ENCODE results near the gene PCED1B.
"Not testable (repeated sequence)": the region's sequence is repeated elsewhere in the genome, so short reads cannot be mapped to it uniquely, and the experiment has no call there.

Gene PCED1B

GRCh38 chr12:47160316-47161244 lies 81.2 kb downstream of the PCED1B start:
- H3K27me3 ChIP-seq (ENCODE audit: control insufficient read depth, insufficient read depth, low read length, poor library complexity, severe bottlenecking): no peaks in the 10 kb centered on the region

DNA sequence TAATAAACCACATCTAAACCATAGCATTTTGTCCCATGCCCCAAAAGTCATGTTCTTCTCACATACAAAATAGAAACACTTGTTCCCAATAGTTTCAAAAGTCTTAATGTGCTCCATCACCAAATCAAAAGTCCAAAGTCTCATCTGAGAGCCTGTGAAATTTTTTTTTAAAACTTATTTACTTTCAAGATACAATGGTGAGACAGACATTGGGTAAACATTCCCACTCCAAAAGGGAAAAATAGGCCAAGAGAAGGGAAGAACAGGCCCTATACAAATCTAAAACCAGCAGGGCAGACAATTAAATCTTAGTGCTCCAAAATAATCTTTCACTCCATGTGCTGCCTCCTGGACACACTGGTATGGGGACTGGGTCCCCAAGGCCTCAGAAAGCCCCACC lies 84.7 kb downstream of the PCED1B start:
- no peak overlapping the region for H3K27ac ChIP-seq (ENCODE audit: insufficient read depth, low read depth, low read length, poor library complexity, severe bottlenecking)
- no peaks in the 10 kb centered on the region for H3K9me3 ChIP-seq (ENCODE audit: control insufficient read depth, low read length)
- H3K4me1 ChIP-seq (ENCODE audit: control insufficient read depth, insufficient read depth, low read length): no peaks in the 10 kb centered on the region
- H3K27me3 ChIP-seq (ENCODE audit: control insufficient read depth, insufficient read depth, low read length, poor library complexity, severe bottlenecking): no peaks in the 10 kb centered on the region
- H3K4me3 ChIP-seq (ENCODE audit: insufficient read depth, low read depth, low read length): no peak overlapping the region
- H3K36me3 ChIP-seq (ENCODE audit: control insufficient read depth, insufficient read depth, low read length): no peaks in the 10 kb centered on the region

More at GRCh38 chr12:47160316-47161244, 81.2 kb downstream of the PCED1B start:
- H3K9me3 ChIP-seq (ENCODE audit: control insufficient read depth, low read length): no peaks in the 10 kb centered on the region
- H3K27ac ChIP-seq (ENCODE audit: insufficient read depth, low read depth, low read length, poor library complexity, severe bottlenecking): no peak overlapping the region
- 90 to 93% methylated on average over 2 of the region's 2 CpGs for WGBS, 2 experiments
- no peaks in the 10 kb centered on the region for H3K36me3 ChIP-seq (ENCODE audit: control insufficient read depth, insufficient read depth, low read length)
- H3K4me3 ChIP-seq (ENCODE audit: insufficient read depth, low read depth, low read length): no peak overlapping the region
- H3K4me1 ChIP-seq (ENCODE audit: control insufficient read depth, insufficient read depth, low read length): no peaks in the 10 kb centered on the region

- Histone ChIP-seq H3K27me3 (ENCODE audit: control insufficient read depth, insufficient read depth, low read length, poor library complexity, severe bottlenecking) (no peaks in the 10 kb centered on the region), H3K36me3 (ENCODE audit: control insufficient read depth, insufficient read depth, low read length) (no peaks in the 10 kb centered on the region), H3K4me1 (ENCODE audit: control insufficient read depth, insufficient read depth, low read length) (no peaks in the 10 kb centered on the region), H3K27ac (ENCODE audit: insufficient read depth, low read depth, low read length, poor library complexity, severe bottlenecking) (no peak overlapping the region), H3K9me3 (ENCODE audit: control insufficient read depth, low read length) (no peaks in the 10 kb centered on the region), H3K4me3 (ENCODE audit: insufficient read depth, low read depth, low read length) (no peak overlapping the region)
- WGBS, 2 experiments: 94 to 100% methylated on average over 2 of the region's 2 CpGs
These were observed 85.5 kb downstream of the PCED1B start for GRCh38 chr12:47164724-47165439.

GRCh38 chr12:47165934-47166333 lies 86.5 kb downstream of the PCED1B start:
- Histone ChIP-seq H3K4me1 (ENCODE audit: control insufficient read depth, insufficient read depth, low read length) (no peaks in the 10 kb centered on the region), H3K9me3 (ENCODE audit: control insufficient read depth, low read length) (no peaks in the 10 kb centered on the region), H3K27ac (ENCODE audit: insufficient read depth, low read depth, low read length, poor library complexity, severe bottlenecking) (no peak overlapping the region), H3K4me3 (ENCODE audit: insufficient read depth, low read depth, low read length) (no peak overlapping the region), H3K27me3 (ENCODE audit: control insufficient read depth, insufficient read depth, low read length, poor library complexity, severe bottlenecking) (no peaks in the 10 kb centered on the region), H3K36me3 (ENCODE audit: control insufficient read depth, insufficient read depth, low read length) (no peaks in the 10 kb centered on the region)
- WGBS, 2 experiments: 87 to 88% methylated on average over 5 of the region's 5 CpGs

DNA sequence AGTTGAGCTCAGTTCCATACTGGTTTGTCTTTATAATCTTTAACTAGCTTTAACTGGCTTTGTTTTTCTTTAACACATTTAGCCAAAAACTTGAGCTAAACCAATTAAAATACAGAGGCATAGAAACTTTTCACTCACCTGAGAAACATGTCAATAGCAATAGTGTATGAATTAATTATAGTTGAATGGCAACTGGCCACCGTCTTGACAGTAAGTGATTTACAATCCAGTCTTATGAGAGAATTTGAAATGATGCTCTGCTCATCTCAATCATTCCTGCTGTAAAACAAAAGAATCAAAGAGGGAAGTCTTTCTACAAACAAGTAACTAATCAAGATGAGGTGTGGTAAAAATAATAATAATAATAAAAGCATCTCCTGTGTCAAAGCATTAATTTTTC lies 86.9 kb downstream of the PCED1B start:
- WGBS, 2 experiments: no CpG with 5 or more reads among the region's 1 CpG
- no peaks in the 10 kb centered on the region for H3K27me3 ChIP-seq (ENCODE audit: control insufficient read depth, insufficient read depth, low read length, poor library complexity, severe bottlenecking)
- no peaks in the 10 kb centered on the region for H3K4me1 ChIP-seq (ENCODE audit: control insufficient read depth, insufficient read depth, low read length)
- no peaks in the 10 kb centered on the region for H3K36me3 ChIP-seq (ENCODE audit: control insufficient read depth, insufficient read depth, low read length)
- no peaks in the 10 kb centered on the region for H3K9me3 ChIP-seq (ENCODE audit: control insufficient read depth, low read length)
- no peak overlapping the region for H3K27ac ChIP-seq (ENCODE audit: insufficient read depth, low read depth, low read length, poor library complexity, severe bottlenecking)
- no peak overlapping the region for H3K4me3 ChIP-seq (ENCODE audit: insufficient read depth, low read depth, low read length)

DNA sequence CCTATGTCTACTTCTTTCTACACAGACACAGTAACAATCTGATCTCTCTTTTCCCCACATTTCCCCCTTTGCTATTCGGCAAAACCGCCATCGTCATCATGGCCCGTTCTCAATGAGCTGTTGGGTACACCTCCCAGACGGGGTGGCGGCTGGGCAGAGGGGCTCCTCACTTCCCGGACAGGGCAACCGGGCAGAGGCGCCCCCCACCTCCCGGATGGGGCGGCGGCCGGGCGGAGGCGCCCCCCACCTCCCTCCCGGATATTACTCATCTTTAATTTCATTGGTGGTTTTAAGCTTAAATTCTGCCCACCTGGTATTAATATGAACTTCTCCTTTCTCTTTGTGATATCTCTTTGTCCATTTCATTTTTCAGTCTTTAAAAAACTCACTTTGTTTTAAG lies 90.9 kb downstream of the PCED1B start:
- not testable (repeated sequence) for H3K9me3 ChIP-seq (ENCODE audit: control insufficient read depth, low read length); H3K4me1 ChIP-seq (ENCODE audit: control insufficient read depth, insufficient read depth, low read length); H3K27ac ChIP-seq (ENCODE audit: insufficient read depth, low read depth, low read length, poor library complexity, severe bottlenecking); H3K36me3 ChIP-seq (ENCODE audit: control insufficient read depth, insufficient read depth, low read length); H3K4me3 ChIP-seq (ENCODE audit: insufficient read depth, low read depth, low read length); H3K27me3 ChIP-seq (ENCODE audit: control insufficient read depth, insufficient read depth, low read length, poor library complexity, severe bottlenecking)
- WGBS, 2 experiments: 86 to 90% methylated on average over 16 of the region's 16 CpGs

GRCh38 chr12:47178014-47178413 lies 98.6 kb downstream of the PCED1B start:
- H3K9me3 ChIP-seq (ENCODE audit: control insufficient read depth, low read length): no peaks in the 10 kb centered on the region
- no peak overlapping the region for H3K27ac ChIP-seq (ENCODE audit: insufficient read depth, low read depth, low read length, poor library complexity, severe bottlenecking)
- no peaks in the 10 kb centered on the region for H3K4me1 ChIP-seq (ENCODE audit: control insufficient read depth, insufficient read depth, low read length)
- H3K4me3 ChIP-seq (ENCODE audit: insufficient read depth, low read depth, low read length): no peak overlapping the region
- no peaks in the 10 kb centered on the region for H3K36me3 ChIP-seq (ENCODE audit: control insufficient read depth, insufficient read depth, low read length)
- 94% methylated on average over 3 of the region's 3 CpGs for WGBS, 2 experiments
- H3K27me3 ChIP-seq (ENCODE audit: control insufficient read depth, insufficient read depth, low read length, poor library complexity, severe bottlenecking): no peaks in the 10 kb centered on the region

DNA sequence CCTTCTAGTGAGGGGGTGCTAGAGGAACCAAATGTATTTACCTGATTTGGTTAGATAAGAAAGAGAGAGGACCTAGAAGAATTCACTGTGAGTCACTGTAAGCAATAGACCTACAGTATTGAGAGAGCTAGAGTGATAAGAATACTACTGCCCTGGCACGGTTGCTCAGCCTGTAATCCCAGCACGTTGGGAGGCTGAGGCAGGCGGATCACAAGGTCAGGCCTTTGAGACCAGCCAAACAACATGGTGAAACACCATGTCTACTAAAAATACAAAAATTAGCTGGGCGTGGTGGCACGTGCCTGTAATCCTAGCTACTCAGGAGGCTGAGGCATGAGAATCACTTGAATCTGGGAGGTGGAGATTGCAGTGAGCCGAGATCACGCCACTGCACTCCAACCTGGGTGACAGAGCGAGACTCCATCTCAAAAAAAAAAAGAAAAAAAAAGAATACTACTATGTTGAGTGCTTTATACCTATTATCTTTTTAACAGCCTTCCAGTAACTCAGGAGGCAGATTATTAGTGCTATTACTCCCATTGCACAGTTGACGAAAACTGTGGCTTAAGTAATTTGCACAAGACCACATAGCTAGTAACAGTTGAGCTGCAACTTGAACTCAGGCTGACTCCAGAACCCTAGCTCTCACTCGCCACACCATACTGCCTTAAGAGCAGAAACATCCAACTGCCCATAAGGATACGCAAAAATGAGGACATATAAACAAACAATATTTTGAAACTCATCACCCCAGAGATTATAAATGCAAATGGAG lies 102.9 kb downstream of the PCED1B start:
- not testable (repeated sequence) for H3K36me3 ChIP-seq (ENCODE audit: control insufficient read depth, insufficient read depth, low read length); H3K27me3 ChIP-seq (ENCODE audit: control insufficient read depth, insufficient read depth, low read length, poor library complexity, severe bottlenecking); H3K4me3 ChIP-seq (ENCODE audit: insufficient read depth, low read depth, low read length); H3K4me1 ChIP-seq (ENCODE audit: control insufficient read depth, insufficient read depth, low read length); H3K27ac ChIP-seq (ENCODE audit: insufficient read depth, low read depth, low read length, poor library complexity, severe bottlenecking); H3K9me3 ChIP-seq (ENCODE audit: control insufficient read depth, low read length)
- 92 to 93% methylated on average over 9 to 10 of the region's 11 CpGs for WGBS, 2 experiments

GRCh38 chr12:47184229-47184628 lies 104.8 kb downstream of the PCED1B start:
- no peak overlapping the region for H3K4me3 ChIP-seq (ENCODE audit: insufficient read depth, low read depth, low read length)
- 91 to 92% methylated on average over 3 of the region's 3 CpGs for WGBS, 2 experiments
- H3K4me1 ChIP-seq (ENCODE audit: control insufficient read depth, insufficient read depth, low read length): no peaks in the 10 kb centered on the region
- no peaks in the 10 kb centered on the region for H3K27me3 ChIP-seq (ENCODE audit: control insufficient read depth, insufficient read depth, low read length, poor library complexity, severe bottlenecking)
- no peaks in the 10 kb centered on the region for H3K9me3 ChIP-seq (ENCODE audit: control insufficient read depth, low read length)
- no peak overlapping the region for H3K27ac ChIP-seq (ENCODE audit: insufficient read depth, low read depth, low read length, poor library complexity, severe bottlenecking)
- no peaks in the 10 kb centered on the region for H3K36me3 ChIP-seq (ENCODE audit: control insufficient read depth, insufficient read depth, low read length)

DNA sequence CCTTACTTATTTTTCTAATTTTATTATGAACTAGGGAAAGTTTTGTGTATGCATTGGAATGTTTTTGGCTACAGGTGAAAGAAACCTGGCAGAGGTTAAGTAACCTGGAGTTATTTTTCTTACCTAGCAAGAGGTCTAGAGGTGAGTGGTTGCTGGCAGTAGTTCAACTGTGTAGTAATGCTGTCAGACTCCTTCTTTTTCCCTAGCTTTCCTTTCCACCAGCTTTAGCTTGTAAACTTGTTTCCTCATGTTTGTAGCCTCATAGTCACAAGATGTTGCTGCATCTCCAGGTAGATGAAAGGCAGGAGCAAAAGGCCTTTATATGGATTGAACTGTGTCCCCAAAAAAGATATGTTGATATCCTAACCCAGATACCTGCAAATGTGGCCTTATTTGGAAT lies 105.4 kb downstream of the PCED1B start:
- Histone ChIP-seq H3K4me3 (ENCODE audit: insufficient read depth, low read depth, low read length) (no peak overlapping the region), H3K4me1 (ENCODE audit: control insufficient read depth, insufficient read depth, low read length) (no peaks in the 10 kb centered on the region), H3K27me3 (ENCODE audit: control insufficient read depth, insufficient read depth, low read length, poor library complexity, severe bottlenecking) (no peaks in the 10 kb centered on the region), H3K27ac (ENCODE audit: insufficient read depth, low read depth, low read length, poor library complexity, severe bottlenecking) (no peak overlapping the region), H3K9me3 (ENCODE audit: control insufficient read depth, low read length) (no peaks in the 10 kb centered on the region), H3K36me3 (ENCODE audit: control insufficient read depth, insufficient read depth, low read length) (no peaks in the 10 kb centered on the region)
